Neural progenitor cell (in vitro differentiated cells): ENCODE results near the gene TNS3.

Experiments used
- CTCF ChIP-seq: fragments of 200-600 bp; sonication (generic); IDR thresholded peaks from 2 replicates; pipeline ENCODE4 v1.5.1; 2017; ENCODE audit warnings: antibody characterized with exemption, mild to moderate bottlenecking
- EZH2 ChIP-seq: fragments of 200-600 bp; sonication (generic); IDR thresholded peaks from 2 replicates; pipeline ENCODE4 v1.6.1; 2017; ENCODE audit warnings: antibody characterized with exemption, mild to moderate bottlenecking, moderate library complexity
- EZH2phosphoT487 ChIP-seq: fragments of 200-600 bp; sonication (generic); IDR thresholded peaks from 2 replicates; pipeline ENCODE4 v1.6.1; 2017; ENCODE audit warnings: antibody characterized with exemption

- TF ChIP-seq CTCF (no peak), EZH2 (no peak), EZH2phosphoT487 (no peak)
Observed at GRCh38 chr7:47523401-47523800, 58.5 kb downstream of the TNS3 start.
